ENCODE data around the gene MYT1. TPM values are rescaled to one million over a fixed set of nuclear protein-coding genes. Genes with fewer than 3 reads are reported as not detected.

The MYT1 gene
- polyA plus RNA-seq, 3 donors, result not detected

- TF ChIP-seq, protein P1, sequence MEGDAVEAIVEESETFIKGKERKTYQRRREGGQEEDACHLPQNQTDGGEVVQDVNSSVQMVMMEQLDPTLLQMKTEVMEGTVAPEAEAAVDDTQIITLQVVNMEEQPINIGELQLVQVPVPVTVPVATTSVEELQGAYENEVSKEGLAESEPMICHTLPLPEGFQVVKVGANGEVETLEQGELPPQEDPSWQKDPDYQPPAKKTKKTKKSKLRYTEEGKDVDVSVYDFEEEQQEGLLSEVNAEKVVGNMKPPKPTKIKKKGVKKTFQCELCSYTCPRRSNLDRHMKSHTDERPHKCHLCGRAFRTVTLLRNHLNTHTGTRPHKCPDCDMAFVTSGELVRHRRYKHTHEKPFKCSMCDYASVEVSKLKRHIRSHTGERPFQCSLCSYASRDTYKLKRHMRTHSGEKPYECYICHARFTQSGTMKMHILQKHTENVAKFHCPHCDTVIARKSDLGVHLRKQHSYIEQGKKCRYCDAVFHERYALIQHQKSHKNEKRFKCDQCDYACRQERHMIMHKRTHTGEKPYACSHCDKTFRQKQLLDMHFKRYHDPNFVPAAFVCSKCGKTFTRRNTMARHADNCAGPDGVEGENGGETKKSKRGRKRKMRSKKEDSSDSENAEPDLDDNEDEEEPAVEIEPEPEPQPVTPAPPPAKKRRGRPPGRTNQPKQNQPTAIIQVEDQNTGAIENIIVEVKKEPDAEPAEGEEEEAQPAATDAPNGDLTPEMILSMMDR (IDR thresholded peaks at IDR 0.05), result no peak
- Histone ChIP-seq H2AFZ (ENCODE audit: insufficient read depth, low read depth, low read length, poor library complexity, severe bottlenecking) (no peak overlapping the region), H3K79me2 (ENCODE audit: insufficient read depth, low read length) (no peaks in the 10 kb centered on the region), H4K20me1 (ENCODE audit: insufficient read depth, low read length) (no peaks in the 10 kb centered on the region), H3K36me3 (replicated peaks in 1 of 2; ENCODE audit: control insufficient read depth in 1 of 2, insufficient read depth in 2 of 2, low read length in 2 of 2) (no peaks in the 10 kb centered on the region), H3K9me3 (replicated peaks in 1 of 2; ENCODE audit: control insufficient read depth in 1 of 2, insufficient read depth in 1 of 2, low read length in 2 of 2) (no peaks in the 10 kb centered on the region), H3K9ac (ENCODE audit: insufficient read depth, low read length, poor library complexity, severe bottlenecking) (no peak overlapping the region), H3K4me2 (replicated peaks; ENCODE audit: extremely low read depth, low read length, poor library complexity, severe bottlenecking) (no peak overlapping the region), H3K27ac (ENCODE audit: low read depth in 1 of 2, low read length in 2 of 2) (no peak overlapping the region), H3K4me1 (ENCODE audit: control insufficient read depth in 1 of 2, insufficient read depth in 2 of 2, low read length in 2 of 2) (no peaks in the 10 kb centered on the region), H3K4me3 (replicated peaks in 1 of 3; ENCODE audit: low read depth in 2 of 3, low read length in 3 of 3) (no peak overlapping the region), H3K27me3 (ENCODE audit: control insufficient read depth in 2 of 2, insufficient read depth in 2 of 2, low read length in 2 of 2) (no peaks in the 10 kb centered on the region)
- Mint-ChIP-seq H3K4me1 (peaks cover 5% of the 10 kb centered on the region), H3K27me3 (ENCODE audit: low read depth in 3 of 3) (peaks cover 12 to 18% (median 12%) of the 10 kb centered on the region in 3 donors), H3K27ac (no peak overlapping the region), H3K4me3 (no peak overlapping the region), H3K9me3 (no peaks in the 10 kb centered on the region), H3K36me3 (no peaks in the 10 kb centered on the region)
- intact Hi-C loops (cut with micrococcal nuclease), result no loop called here
- WGBS (ENCODE audit: insufficient coverage), result 90% methylated on average over 3 of the region's 4 CpGs
- no peak for DNase-seq
These were observed 78.7 kb downstream of the MYT1 start for GRCh38 chr20:64242797-64243475.

- H3K36me3 ChIP-seq (replicated peaks in 1 of 2; ENCODE audit: control insufficient read depth in 1 of 2, insufficient read depth in 2 of 2, low read length in 2 of 2), result no peaks in the 10 kb centered on the region
- H3K36me3 Mint-ChIP-seq, result no peaks in the 10 kb centered on the region
- no peaks in the 10 kb centered on the region for H3K4me1 ChIP-seq (ENCODE audit: control insufficient read depth in 1 of 2, insufficient read depth in 2 of 2, low read length in 2 of 2)
- H3K4me1 Mint-ChIP-seq, result peaks cover 5% of the 10 kb centered on the region
- H3K4me3 ChIP-seq (replicated peaks in 1 of 3; ENCODE audit: low read depth in 2 of 3, low read length in 3 of 3), result no peak overlapping the region
- DNase-seq, result no peak
- no peaks in the 10 kb centered on the region for H3K79me2 ChIP-seq (ENCODE audit: insufficient read depth, low read length)
- no peak overlapping the region for H2AFZ ChIP-seq (ENCODE audit: insufficient read depth, low read depth, low read length, poor library complexity, severe bottlenecking)
- 88% methylated on average over 2 of the region's 2 CpGs for WGBS (ENCODE audit: insufficient coverage)
- H3K27ac ChIP-seq (ENCODE audit: low read depth in 1 of 2, low read length in 2 of 2), result no peak overlapping the region
- H3K4me3 Mint-ChIP-seq, result no peak overlapping the region
- no peaks in the 10 kb centered on the region for H3K27me3 ChIP-seq (ENCODE audit: control insufficient read depth in 2 of 2, insufficient read depth in 2 of 2, low read length in 2 of 2)
- H3K9me3 Mint-ChIP-seq, result no peaks in the 10 kb centered on the region
- H3K27ac Mint-ChIP-seq, result no peak overlapping the region
- no peak overlapping the region for H3K4me2 ChIP-seq (replicated peaks; ENCODE audit: extremely low read depth, low read length, poor library complexity, severe bottlenecking)
- H3K9me3 ChIP-seq (replicated peaks in 1 of 2; ENCODE audit: control insufficient read depth in 1 of 2, insufficient read depth in 1 of 2, low read length in 2 of 2), result no peaks in the 10 kb centered on the region
- H3K9ac ChIP-seq (ENCODE audit: insufficient read depth, low read length, poor library complexity, severe bottlenecking), result no peak overlapping the region
- TF ChIP-seq, protein P1 (IDR thresholded peaks at IDR 0.05), result no peak
- no peaks in the 10 kb centered on the region for H4K20me1 ChIP-seq (ENCODE audit: insufficient read depth, low read length)
- intact Hi-C loops (cut with micrococcal nuclease), result no loop called here
- peaks cover 12 to 21% (median 20%) of the 10 kb centered on the region in 3 donors for H3K27me3 Mint-ChIP-seq (ENCODE audit: low read depth in 3 of 3)
These were observed 80.1 kb downstream of the MYT1 start for GRCh38 chr20:64244281-64244805.

All from CD14-positive monocyte (primary cell).